ENCODE data around the gene MRPS18C. TPM values are rescaled to one million over a fixed set of nuclear protein-coding genes. Genes with fewer than 3 reads are reported as not detected.

Gene MRPS18C
- total RNA-seq (10 to 100 TPM; 27.8 to 67.5 (median 51.7) TPM), polyA plus RNA-seq (10 to 100 TPM; 56.0 to 78.0 TPM)
- long read RNA-seq, donor 1, transcript MRPS18C-201 (6 exons, 1,643 nt): major isoform, 25 of 30 reads
- long read RNA-seq, donor 1, partial matches to known transcripts: 0 of 30 reads
- long read RNA-seq, donor 1, other reads (novel, unspliced or antisense): 0 of 30 reads
- long read RNA-seq, donor 2, transcript MRPS18C-201 (6 exons, 1,643 nt): major isoform, 28 of 35 reads
- long read RNA-seq, donor 2, partial matches to known transcripts: 1 of 35 reads
- long read RNA-seq, donor 2, other reads (novel, unspliced or antisense): 4 of 35 reads
- long read RNA-seq, donor 3, transcript MRPS18C-201 (6 exons, 1,643 nt): major isoform, 16 of 25 reads
- long read RNA-seq, donor 3, partial matches to known transcripts: 0 of 25 reads
- long read RNA-seq, donor 3, other reads (novel, unspliced or antisense): 1 of 25 reads

DNA sequence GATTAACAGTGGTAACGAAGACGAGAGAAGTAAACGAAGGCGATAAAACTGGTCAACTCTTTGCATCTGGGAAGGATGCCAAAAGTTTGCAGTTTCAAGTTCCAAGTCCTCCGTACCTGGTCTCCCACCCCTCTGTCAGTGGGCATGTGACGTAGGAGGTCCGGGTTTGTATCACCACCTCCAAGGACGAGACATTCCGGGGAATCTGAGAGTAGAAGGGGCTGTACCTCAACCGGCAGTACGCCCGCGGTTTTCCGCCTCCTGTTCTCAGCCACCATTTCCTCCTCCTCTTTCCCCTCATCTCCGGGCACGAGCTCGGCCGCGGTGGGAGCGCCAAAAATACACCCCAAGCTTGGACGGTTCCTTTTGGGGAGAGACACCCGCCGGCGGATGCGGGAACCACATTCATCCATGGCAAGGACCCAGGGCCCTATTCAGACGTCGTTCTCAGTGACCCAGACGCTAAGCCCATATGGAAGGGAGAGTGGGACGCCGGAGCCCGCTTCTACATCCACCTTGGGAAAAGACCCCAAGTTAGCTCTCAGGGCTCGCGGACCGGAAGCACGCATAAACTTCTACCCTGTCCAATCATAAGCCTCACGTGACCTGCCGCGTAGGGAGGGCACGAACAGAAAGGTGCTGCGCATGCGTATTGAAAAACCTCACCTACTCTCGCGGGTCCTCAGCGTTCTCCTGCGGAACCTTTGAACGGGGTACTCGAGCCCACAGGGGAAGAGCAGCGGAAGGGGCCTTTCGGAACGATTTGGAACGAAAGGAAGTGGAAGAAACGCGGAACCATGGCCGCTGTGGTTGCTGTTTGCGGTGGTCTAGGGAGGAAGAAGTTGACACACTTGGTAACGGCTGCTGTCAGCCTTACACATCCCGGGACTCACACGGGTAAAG lies at the start of gene MRPS18C, which contains the start of gene HELQ:
MRPS18C (plus strand) TSS at position 778 of the 903 bp plus-strand sequence; CDS start at position 798, 20 bp downstream.
HELQ (minus strand) TSS at position 543 of the 903 bp plus-strand sequence; CDS start at position 413, 130 bp downstream.
- intact Hi-C loops (cut with DNase I): loop anchor here in 4 of 10 donors (1.0 to 10.0 kb wide), 5 partner anchors 29 to 421 kb away; partner anchors contain the start of genes ABRAXAS1 (in 2 of the 4), COPS4 (in 1 of the 4) and COQ2 (in 1 of the 4)
- peak; percentile 99 for ATAC-seq
- 0 to 1% (median 1%) methylated on average over 45 to 58 of the region's 58 CpGs for WGBS, 4 donors
- peak; percentile 96 to 98 (median 98) for DNase-seq
- no peaks in the 10 kb centered on the region for H3K27me3 ChIP-seq
- H3K36me3 ChIP-seq: peaks cover 0 to 57% (median 53%) of the 10 kb centered on the region in 9 donors
- H3K9me3 ChIP-seq: no peaks in the 10 kb centered on the region
- peaks cover 0 to 29% (median 21%) of the 10 kb centered on the region in 12 donors for H3K4me1 ChIP-seq
- TF ChIP-seq CTCF (IDR thresholded peaks at IDR 0.05): peak in 5 of 12 donors; percentile 18 to 31 (median 22)
- peak in 1 of 2 donors; percentile 77 for TF ChIP-seq POLR2A (IDR thresholded peaks at IDR 0.05)
- peak within 1 kb of the TSS; percentile 79 to 99 (median 96) for H3K27ac ChIP-seq
- peak within 1 kb of the TSS; percentile 48 to 92 (median 81) for H3K4me3 ChIP-seq

DNA sequence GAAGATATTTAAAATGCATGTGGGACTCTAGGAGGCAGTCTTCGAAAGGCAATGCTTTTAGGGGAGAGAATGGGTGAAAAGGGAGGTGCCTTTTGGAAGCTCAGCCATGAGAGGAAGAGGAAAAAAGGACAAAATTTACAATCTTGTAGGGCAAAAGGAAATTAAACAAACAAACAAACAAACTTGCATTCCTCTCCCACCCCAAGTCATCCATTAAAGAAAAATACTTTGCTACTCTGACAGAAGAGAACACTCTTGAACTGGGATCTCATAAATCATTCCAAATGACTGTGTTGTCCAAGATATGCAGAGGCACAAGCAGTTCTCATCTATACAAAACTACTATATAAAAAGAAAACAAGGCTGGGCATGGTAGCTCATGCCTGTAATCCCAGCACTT lies 47.0 kb upstream of the MRPS18C start:
- Histone ChIP-seq H3K4me1 (no peaks in the 10 kb centered on the region), H3K4me3 (no peak overlapping the region), H3K9me3 (no peaks in the 10 kb centered on the region), H3K27me3 (no peaks in the 10 kb centered on the region), H3K36me3 (peaks cover 0 to 80% (median 53%) of the 10 kb centered on the region in 9 donors), H3K27ac (no peak overlapping the region)
- WGBS, 4 donors: 84 to 96% (median 95%) methylated on average over 1 of the region's 1 CpG
- DNase-seq (no peak), ATAC-seq (no peak)
- intact Hi-C loops (cut with DNase I): no loop called here
- TF ChIP-seq CTCF (IDR thresholded peaks at IDR 0.05) (no peak), POLR2A (IDR thresholded peaks at IDR 0.05) (no peak)

DNA sequence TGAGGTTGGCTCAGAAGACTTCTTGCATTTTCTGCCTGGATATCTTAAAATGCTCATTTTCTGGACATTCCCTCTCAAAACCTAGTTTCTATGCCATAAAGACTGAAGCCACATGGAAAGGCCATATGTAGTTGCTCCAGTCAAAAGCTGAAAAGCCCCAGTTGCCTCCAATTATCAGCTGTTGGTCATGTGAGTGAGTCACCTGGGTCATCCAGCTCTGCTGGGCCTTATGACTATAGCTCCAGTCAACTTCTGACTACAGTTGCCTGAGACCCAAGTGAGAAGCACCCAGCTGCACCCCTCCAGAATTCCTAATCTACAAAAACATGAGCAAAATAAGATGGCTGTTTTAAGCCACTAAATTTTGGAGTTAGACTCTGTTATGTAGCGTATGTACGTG lies 42.2 kb upstream of the MRPS18C start:
- no peak overlapping the region for H3K4me3 ChIP-seq
- WGBS, 4 donors: 99 to 100% (median 100%) methylated on average over 2 of the region's 2 CpGs

More for the DNA sequence above, 42.2 kb upstream of the MRPS18C start:
- no peak for TF ChIP-seq POLR2A (IDR thresholded peaks at IDR 0.05)
- no peak for TF ChIP-seq CTCF (IDR thresholded peaks at IDR 0.05)
- H3K36me3 ChIP-seq: peaks cover 0 to 100% (median 72%) of the 10 kb centered on the region in 9 donors
- DNase-seq (no peak), ATAC-seq (no peak)
- no peaks in the 10 kb centered on the region for H3K9me3 ChIP-seq
- intact Hi-C loops (cut with DNase I): no loop called here
- H3K4me1 ChIP-seq: no peaks in the 10 kb centered on the region
- no peaks in the 10 kb centered on the region for H3K27me3 ChIP-seq
- no peak overlapping the region for H3K27ac ChIP-seq

Data from heart left ventricle (tissue), 16 donors.